ENCODE measurements around the gene SPPL3.
A peak's percentile ranks its signal among the peaks of the same experiment; 100 is the strongest.

Gene SPPL3

DNA sequence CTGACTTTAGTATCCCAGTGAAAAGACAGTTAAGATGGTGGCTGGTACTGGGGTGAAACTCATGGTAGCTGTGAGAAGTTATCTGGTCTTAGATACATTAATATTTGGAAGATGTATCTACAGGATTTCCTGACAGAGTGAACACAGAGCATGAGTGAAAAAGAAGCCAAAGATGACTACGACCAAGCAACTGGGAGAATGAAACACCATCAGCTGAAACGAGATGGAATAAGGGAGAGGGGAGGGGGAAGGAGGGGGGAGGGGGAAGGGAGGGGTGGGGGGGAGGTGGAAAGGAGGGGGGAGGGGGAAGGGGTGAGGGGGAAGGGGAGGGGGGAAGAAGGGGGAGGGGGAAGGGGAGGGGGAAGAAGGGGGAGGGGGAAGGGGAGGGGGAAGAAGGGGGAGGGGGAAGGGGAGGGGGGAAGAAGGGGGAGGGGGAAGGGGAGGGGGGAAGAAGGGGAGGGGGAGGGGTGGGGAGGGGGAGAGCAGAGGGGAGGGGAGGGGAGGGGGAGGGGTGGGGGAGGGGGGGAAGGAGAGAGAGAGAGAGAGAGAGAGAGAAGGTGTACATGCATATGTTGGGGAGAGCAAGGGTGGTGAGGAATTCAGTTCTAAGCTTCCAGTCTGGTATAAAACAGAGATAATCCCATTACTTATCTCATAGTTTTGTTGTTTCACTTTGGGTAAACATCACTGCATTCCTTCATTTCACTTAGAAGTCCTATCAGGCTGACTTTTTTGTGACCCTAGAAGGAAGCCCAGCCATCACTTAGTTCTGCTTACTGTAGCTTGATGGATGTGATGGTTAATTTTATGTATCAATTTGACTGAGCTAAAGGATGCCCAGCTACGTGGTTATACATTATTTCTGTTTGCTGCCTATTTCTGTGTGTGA, 73.9 kb downstream of the SPPL3 start (continued):
- TF ChIP-seq PRDM6 (tag by site-specific recombination; IDR thresholded peaks at IDR 0.05) (peak; percentile 65), ZNF140 (tag by site-specific recombination; IDR thresholded peaks at IDR 0.05) (no peak), TSHZ1 (tag by site-specific recombination; IDR thresholded peaks at IDR 0.05; ENCODE audit: borderline replicate concordance) (no peak), ZNF768 (tag by site-specific recombination; IDR thresholded peaks at IDR 0.05) (no peak), PRDM1 (tag by site-specific recombination; IDR thresholded peaks at IDR 0.05) (peak; percentile 49), OVOL3 (tag by site-specific recombination; IDR thresholded peaks at IDR 0.05) (no peak), OSR2 (tag by site-specific recombination; IDR thresholded peaks at IDR 0.05) (peak; percentile 13; the same call in 1 of the 2 replicates), ZNF830 (tag by site-specific recombination; IDR thresholded peaks at IDR 0.05; ENCODE audit: low read depth) (no peak), ZFHX2 (tag by site-specific recombination; conservative IDR thresholded peaks at IDR 0.05) (no peak), ZNF223 (tag by site-specific recombination; IDR thresholded peaks at IDR 0.05) (no peak), HOXC10 (CRISPR knock-in tag; IDR thresholded peaks at IDR 0.05) (no peak), ZNF221 (tag by site-specific recombination; IDR thresholded peaks at IDR 0.05; ENCODE audit: borderline replicate concordance) (no peak), ZNF548 (tag by site-specific recombination; IDR thresholded peaks at IDR 0.05) (no peak)
- TF ChIP-seq, protein P1, sequence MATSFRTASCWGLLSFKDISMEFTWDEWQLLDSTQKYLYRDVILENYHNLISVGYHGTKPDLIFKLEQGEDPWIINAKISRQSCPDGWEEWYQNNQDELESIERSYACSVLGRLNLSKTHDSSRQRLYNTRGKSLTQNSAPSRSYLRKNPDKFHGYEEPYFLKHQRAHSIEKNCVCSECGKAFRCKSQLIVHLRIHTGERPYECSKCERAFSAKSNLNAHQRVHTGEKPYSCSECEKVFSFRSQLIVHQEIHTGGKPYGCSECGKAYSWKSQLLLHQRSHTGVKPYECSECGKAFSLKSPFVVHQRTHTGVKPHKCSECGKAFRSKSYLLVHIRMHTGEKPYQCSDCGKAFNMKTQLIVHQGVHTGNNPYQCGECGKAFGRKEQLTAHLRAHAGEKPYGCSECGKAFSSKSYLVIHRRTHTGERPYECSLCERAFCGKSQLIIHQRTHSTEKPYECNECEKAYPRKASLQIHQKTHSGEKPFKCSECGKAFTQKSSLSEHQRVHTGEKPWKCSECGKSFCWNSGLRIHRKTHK (tag by site-specific recombination; IDR thresholded peaks at IDR 0.05), result no peak
- TF ChIP-seq, protein P2, sequence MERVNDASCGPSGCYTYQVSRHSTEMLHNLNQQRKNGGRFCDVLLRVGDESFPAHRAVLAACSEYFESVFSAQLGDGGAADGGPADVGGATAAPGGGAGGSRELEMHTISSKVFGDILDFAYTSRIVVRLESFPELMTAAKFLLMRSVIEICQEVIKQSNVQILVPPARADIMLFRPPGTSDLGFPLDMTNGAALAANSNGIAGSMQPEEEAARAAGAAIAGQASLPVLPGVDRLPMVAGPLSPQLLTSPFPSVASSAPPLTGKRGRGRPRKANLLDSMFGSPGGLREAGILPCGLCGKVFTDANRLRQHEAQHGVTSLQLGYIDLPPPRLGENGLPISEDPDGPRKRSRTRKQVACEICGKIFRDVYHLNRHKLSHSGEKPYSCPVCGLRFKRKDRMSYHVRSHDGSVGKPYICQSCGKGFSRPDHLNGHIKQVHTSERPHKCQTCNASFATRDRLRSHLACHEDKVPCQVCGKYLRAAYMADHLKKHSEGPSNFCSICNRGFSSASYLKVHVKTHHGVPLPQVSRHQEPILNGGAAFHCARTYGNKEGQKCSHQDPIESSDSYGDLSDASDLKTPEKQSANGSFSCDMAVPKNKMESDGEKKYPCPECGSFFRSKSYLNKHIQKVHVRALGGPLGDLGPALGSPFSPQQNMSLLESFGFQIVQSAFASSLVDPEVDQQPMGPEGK (tag by site-specific recombination; IDR thresholded peaks at IDR 0.05), result no peak

DNA sequence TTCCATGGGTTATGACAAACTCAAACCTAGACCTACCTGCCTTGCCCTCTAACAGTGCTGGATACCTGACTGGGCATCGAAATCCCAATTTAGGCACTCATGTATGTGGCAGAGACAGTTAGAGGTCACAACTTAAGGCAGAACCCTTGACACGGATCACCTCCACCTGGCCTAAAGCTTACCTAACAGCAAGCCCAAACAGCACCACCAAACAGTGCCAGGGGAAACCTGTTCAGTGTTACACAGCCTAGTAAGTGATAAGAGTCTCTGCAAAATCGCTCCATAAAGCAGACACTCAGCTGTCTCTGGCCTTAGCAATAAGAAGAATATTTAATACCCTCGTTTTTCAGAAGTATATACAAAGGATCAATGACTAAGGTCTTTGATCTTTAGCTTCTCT, 77.8 kb downstream of the SPPL3 start:
- Histone ChIP-seq H3K4me3 (ENCODE audit: low read depth, low read length) (no peak overlapping the region), H3K4me1 (ENCODE audit: control insufficient read depth, insufficient read depth, low read length) (0 out of 2 replicates have a peak, but pooled peaks cover 11% of the 10 kb centered on the region), H3K27ac (ENCODE audit: extremely low read depth, low read depth, low read length) (no peak overlapping the region), H3K36me3 (ENCODE audit: control insufficient read depth in 2 of 2, insufficient read depth in 1 of 2, low read length in 2 of 2) (no peaks in the 10 kb centered on the region), H3K9me3 (ENCODE audit: control insufficient read depth, insufficient read depth, low read depth, low read length) (no peaks in the 10 kb centered on the region)
- ChIA-PET POLR2A (interaction anchor here (0.7 kb wide), 1 partner anchor 53 kb away, joined by 4 read pairs; no protein-coding TSS in a partner anchor), CTCF (no interaction called here)
- no peak for TF ChIP-seq RBAK (tag by site-specific recombination; IDR thresholded peaks at IDR 0.05)

Measured in HEK293 (cell line).